Measurements from ENCODE around the gene OR4S1. TPM values are rescaled to one million over a fixed set of nuclear protein-coding genes. Genes with fewer than 3 reads are reported as not detected.
A peak's percentile ranks its signal among the peaks of the same experiment; 100 is the strongest.
"Not testable (repeated sequence)": the region's sequence is repeated elsewhere in the genome, so short reads cannot be mapped to it uniquely, and the experiment has no call there.

Gene OR4S1
- total RNA-seq, 1 experiment from 2014 or later = not detected

- Histone ChIP-seq H3K27me3 (ENCODE audit: insufficient read depth, low read depth) (no peaks in the 10 kb centered on the region), H2AFZ (no peak overlapping the region), H3K4me3 (no peak overlapping the region), H3K9me3 (ENCODE audit: insufficient read depth, low read depth) (no peaks in the 10 kb centered on the region), H3K79me2 (ENCODE audit: low read depth) (no peaks in the 10 kb centered on the region), H3F3A (ENCODE audit: insufficient read depth, low read depth) (no peaks in the 10 kb centered on the region), H3K4me2 (no peak overlapping the region), H3K27ac (no peak overlapping the region), H3K4me1 (replicated peaks; ENCODE audit: insufficient read depth) (no peaks in the 10 kb centered on the region), H3K9me2 (ENCODE audit: insufficient read depth) (no peaks in the 10 kb centered on the region), H4K20me1 (ENCODE audit: insufficient read depth) (no peaks in the 10 kb centered on the region), H3K36me3 (ENCODE audit: low read depth) (no peaks in the 10 kb centered on the region)
- DNase-seq = no peak
- POLR2A ChIA-PET (ENCODE audit: unreplicated experiment) = no interaction called here
- intact Hi-C loops (cut with micrococcal nuclease; ENCODE audit: unreplicated experiment) = no loop called here
- no peak for TF ChIP-seq EZH2 (IDR thresholded peaks at IDR 0.05; ENCODE audit: low read depth)
- TF ChIP-seq CTCF (conservative IDR thresholded peaks at IDR 0.05) = no peak
- BruUV-seq (replicated peaks) = no TSS peak
- CTCF ChIA-PET = no interaction called here
These were observed 35.4 kb upstream of the OR4S1 start for GRCh38 chr11:48270621-48271020.

- intact Hi-C loops (cut with micrococcal nuclease; ENCODE audit: unreplicated experiment) = no loop called here
- ChIA-PET CTCF (no interaction called here), POLR2A (ENCODE audit: unreplicated experiment) (no interaction called here)
- H3F3A ChIP-seq (ENCODE audit: insufficient read depth, low read depth) = no peaks in the 10 kb centered on the region
- no peak overlapping the region for H2AFZ ChIP-seq
- H3K4me2 ChIP-seq = no peak overlapping the region
- H3K9me3 ChIP-seq (ENCODE audit: insufficient read depth, low read depth) = no peaks in the 10 kb centered on the region
- BruUV-seq (replicated peaks) = no TSS peak
- no peak overlapping the region for H3K27ac ChIP-seq
- H3K4me3 ChIP-seq = no peak overlapping the region
- H4K20me1 ChIP-seq (ENCODE audit: insufficient read depth) = no peaks in the 10 kb centered on the region
- H3K36me3 ChIP-seq (ENCODE audit: low read depth) = no peaks in the 10 kb centered on the region
- no peaks in the 10 kb centered on the region for H3K4me1 ChIP-seq (replicated peaks; ENCODE audit: insufficient read depth)
- no peak for DNase-seq
- no peaks in the 10 kb centered on the region for H3K79me2 ChIP-seq (ENCODE audit: low read depth)
- no peaks in the 10 kb centered on the region for H3K9me2 ChIP-seq (ENCODE audit: insufficient read depth)
- H3K27me3 ChIP-seq (ENCODE audit: insufficient read depth, low read depth) = no peaks in the 10 kb centered on the region
- TF ChIP-seq EZH2 (IDR thresholded peaks at IDR 0.05; ENCODE audit: low read depth) (no peak), CTCF (conservative IDR thresholded peaks at IDR 0.05) (no peak)
These were observed 33.4 kb upstream of the OR4S1 start for GRCh38 chr11:48272606-48273005.

- H3K4me1 ChIP-seq (replicated peaks; ENCODE audit: insufficient read depth) = no peaks in the 10 kb centered on the region
- peak; percentile 45 to 61 for DNase-seq
- H3K27ac ChIP-seq = no peak overlapping the region
- TF ChIP-seq EZH2 (IDR thresholded peaks at IDR 0.05; ENCODE audit: low read depth) = no peak
- peak; percentile 96 for TF ChIP-seq CTCF (conservative IDR thresholded peaks at IDR 0.05)
- H3K36me3 ChIP-seq (ENCODE audit: low read depth) = no peaks in the 10 kb centered on the region
- H2AFZ ChIP-seq = no peak overlapping the region
- H3K9me3 ChIP-seq (ENCODE audit: insufficient read depth, low read depth) = no peaks in the 10 kb centered on the region
- H3K4me2 ChIP-seq = no peak overlapping the region
- no TSS peak for BruUV-seq (replicated peaks)
- ChIA-PET CTCF (no interaction called here), POLR2A (ENCODE audit: unreplicated experiment) (no interaction called here)
- no peaks in the 10 kb centered on the region for H3K9me2 ChIP-seq (ENCODE audit: insufficient read depth)
- no peaks in the 10 kb centered on the region for H3K79me2 ChIP-seq (ENCODE audit: low read depth)
- no peak overlapping the region for H3K4me3 ChIP-seq
- no peaks in the 10 kb centered on the region for H3K27me3 ChIP-seq (ENCODE audit: insufficient read depth, low read depth)
- intact Hi-C loops (cut with micrococcal nuclease; ENCODE audit: unreplicated experiment) = loop anchor here (5.0 kb wide), 2 partner anchors 859 to 1219 kb away; no protein-coding TSS in a partner anchor
- no peaks in the 10 kb centered on the region for H3F3A ChIP-seq (ENCODE audit: insufficient read depth, low read depth)
- H4K20me1 ChIP-seq (ENCODE audit: insufficient read depth) = no peaks in the 10 kb centered on the region
These were observed 1.9 kb downstream of the OR4S1 start for GRCh38 chr11:48307760-48308386.

- intact Hi-C loops (cut with micrococcal nuclease; ENCODE audit: unreplicated experiment); H3K4me2 ChIP-seq; H3K9me3 ChIP-seq (ENCODE audit: insufficient read depth, low read depth); H3K27me3 ChIP-seq (ENCODE audit: insufficient read depth, low read depth); DNase-seq; BruUV-seq (replicated peaks); POLR2A ChIA-PET (ENCODE audit: unreplicated experiment); H3K79me2 ChIP-seq (ENCODE audit: low read depth); H4K20me1 ChIP-seq (ENCODE audit: insufficient read depth); H3K4me3 ChIP-seq; H3K27ac ChIP-seq; H3F3A ChIP-seq (ENCODE audit: insufficient read depth, low read depth); H3K4me1 ChIP-seq (replicated peaks; ENCODE audit: insufficient read depth); H3K36me3 ChIP-seq (ENCODE audit: low read depth); H3K9me2 ChIP-seq (ENCODE audit: insufficient read depth); H2AFZ ChIP-seq; CTCF ChIA-PET: not testable (repeated sequence)
These were observed 7.6 kb downstream of the OR4S1 start for GRCh38 chr11:48313590-48313989.

- H3K27me3 ChIP-seq (ENCODE audit: insufficient read depth, low read depth); H3K9me2 ChIP-seq (ENCODE audit: insufficient read depth); H3K4me2 ChIP-seq; H3K4me3 ChIP-seq; intact Hi-C loops (cut with micrococcal nuclease; ENCODE audit: unreplicated experiment); H3K79me2 ChIP-seq (ENCODE audit: low read depth); BruUV-seq (replicated peaks); POLR2A ChIA-PET (ENCODE audit: unreplicated experiment); H3K9me3 ChIP-seq (ENCODE audit: insufficient read depth, low read depth); H3K27ac ChIP-seq; H3K36me3 ChIP-seq (ENCODE audit: low read depth); DNase-seq; H3K4me1 ChIP-seq (replicated peaks; ENCODE audit: insufficient read depth); H3F3A ChIP-seq (ENCODE audit: insufficient read depth, low read depth); CTCF ChIA-PET; H4K20me1 ChIP-seq (ENCODE audit: insufficient read depth); H2AFZ ChIP-seq: not testable (repeated sequence)
These were observed 13.8 kb downstream of the OR4S1 start for GRCh38 chr11:48319813-48320212.

All from PC-9 (cell line).